ENCODE results near the gene BORA. TPM values are rescaled to one million over a fixed set of nuclear protein-coding genes. Genes with fewer than 3 reads are reported as not detected.

Gene BORA
- 4.2 and 15.3 TPM in 2 replicates for total RNA-seq

DNA sequence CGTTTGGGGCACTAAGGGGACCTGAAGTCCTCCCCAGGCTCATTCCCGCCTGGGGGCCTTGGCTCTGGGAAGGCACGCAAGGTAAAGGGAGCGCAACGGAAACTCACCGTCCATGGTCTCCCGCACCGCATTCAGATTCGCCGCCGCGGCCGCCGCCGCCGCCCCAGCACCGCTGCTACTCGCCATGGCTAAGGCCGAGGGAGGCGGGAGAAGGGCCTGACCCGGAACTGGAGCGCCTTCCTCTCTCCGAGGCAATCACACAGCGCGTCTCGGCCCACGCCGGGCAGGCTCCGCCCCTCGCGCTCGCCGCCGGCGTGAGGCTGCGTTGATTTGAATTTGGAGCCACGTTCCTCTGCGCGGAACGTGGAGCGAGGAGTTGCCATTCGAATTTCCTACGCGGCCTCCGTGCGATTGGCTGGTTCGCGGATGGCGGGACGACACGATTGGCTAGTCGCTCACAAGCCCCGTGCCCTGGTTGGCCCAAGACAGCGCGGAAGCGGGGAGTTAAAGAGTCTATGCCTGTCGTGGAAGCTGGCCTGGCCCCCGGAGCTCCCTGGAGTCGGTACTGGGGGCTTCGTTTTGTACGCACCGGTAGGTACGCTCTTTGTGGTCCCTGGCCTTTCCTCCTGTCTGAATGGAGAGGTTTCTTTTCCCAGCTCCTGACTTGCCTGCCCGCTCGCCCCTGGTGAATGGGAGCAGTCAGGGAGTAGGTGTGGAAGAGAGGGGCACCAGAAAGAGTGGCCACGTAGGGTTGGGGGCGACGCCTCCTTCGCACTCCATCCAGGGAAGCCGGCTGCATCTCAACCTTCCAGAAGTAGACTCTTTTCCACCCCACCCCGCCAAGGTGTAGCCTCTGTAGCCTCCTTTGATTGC, at the start of gene BORA, which contains the start of gene MZT1:
BORA (plus strand) TSS at position 507 of the 873 bp plus-strand sequence. CDS start 1,018 bp downstream, outside the sequence.
MZT1 (minus strand) TSS at position 213 of the 873 bp plus-strand sequence; CDS start at position 186, 27 bp downstream.

DNA sequence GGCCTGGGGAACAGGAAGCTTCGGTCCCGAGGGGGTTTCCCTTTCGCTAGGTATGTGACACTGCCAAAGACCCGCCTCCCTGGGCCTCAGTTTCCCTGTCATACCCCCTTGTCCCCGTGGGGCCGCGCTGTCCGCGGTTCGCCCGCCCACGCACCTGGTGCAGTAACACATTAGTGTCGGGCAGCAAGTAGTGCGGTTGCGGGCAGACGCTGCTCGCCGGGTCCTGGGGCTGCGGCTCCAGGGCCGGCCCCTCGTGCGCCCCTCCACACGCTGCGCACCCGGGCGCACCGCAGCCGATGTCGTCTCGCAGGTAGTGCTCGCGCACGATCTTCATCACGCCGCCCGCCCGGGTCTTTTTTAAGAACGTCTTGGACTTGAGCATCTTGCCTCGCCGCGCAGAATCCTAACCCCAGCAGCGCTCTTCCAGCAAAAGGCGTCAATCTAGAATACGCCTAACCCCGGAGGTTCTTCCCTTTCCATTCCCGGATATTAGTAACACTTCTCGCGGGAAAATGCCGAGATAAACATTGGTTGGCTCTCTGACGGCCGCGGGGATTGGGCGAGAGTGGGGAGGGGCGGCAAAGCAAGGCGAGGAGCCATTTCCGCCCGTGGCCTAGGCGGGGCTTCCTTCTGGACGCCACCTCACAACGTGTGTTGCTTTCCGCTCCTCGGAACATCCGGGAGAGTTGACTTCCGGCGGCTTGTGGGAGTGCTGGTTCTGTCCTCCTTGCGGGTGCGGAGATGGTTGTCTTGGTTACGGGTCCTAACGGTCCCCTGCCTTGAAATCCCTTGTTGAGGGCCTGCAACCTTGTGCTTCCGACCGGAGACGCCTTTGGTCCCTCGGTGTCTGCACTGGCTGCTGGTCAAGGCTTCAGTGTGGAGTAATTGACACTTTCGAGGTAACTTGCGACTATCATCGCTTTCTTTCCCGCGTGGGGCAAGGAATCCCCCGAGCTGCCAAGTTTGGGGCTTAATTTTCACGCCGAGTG, 54.0 kb downstream of the BORA start, which contains the start of the genes DIS3 and PIBF1:
DIS3 (minus strand) TSS at position 450 of the 989 bp plus-strand sequence; CDS start at position 382, 68 bp downstream.
PIBF1 (plus strand) TSS at position 683 of the 989 bp plus-strand sequence. CDS start 1,337 bp downstream, outside the sequence.

Small RNAs within 50 kb of the gene (small RNA-seq; reads per million reads assigned to genes)
- 0.20 reads per million for gene RNU6-80P (ENCODE audit: low replicate concordance)

Other genes starting within 250 kb of the BORA start
- gene MZT1, start 294 bp upstream of the BORA start, total RNA-seq: 5.0 and 28.8 TPM in 2 replicates
- 29.3 and 39.4 TPM in 2 replicates for gene DIS3, start 54.0 kb downstream of the BORA start, total RNA-seq
- 21.7 and 32.6 TPM in 2 replicates for gene PIBF1, start 54.2 kb downstream of the BORA start, total RNA-seq